GM12875 (cell line): ENCODE results near the gene ZNF778.
"Not testable (repeated sequence)": the region's sequence is repeated elsewhere in the genome, so short reads cannot be mapped to it uniquely, and the experiment has no call there.

Experiments used
- H3K4me3 ChIP-seq: one replicate; pipeline ENCODE4 v1.5.1; 2011; ENCODE audit warnings: low read depth, low read length, control low read depth
- CTCF ChIP-seq: IDR thresholded peaks from 2 replicates; pipeline ENCODE4 v1.5.1; 2011; ENCODE audit warnings: low read depth, mild to moderate bottlenecking, control low read depth, inconsistent platforms, low read length, moderate library complexity, borderline replicate concordance; ENCODE audit not compliant: insufficient read depth

Gene ZNF778

GRCh38 chr16:89183975-89184676 is 33.4 kb upstream of the ZNF778 start:
- H3K4me3 ChIP-seq, result no peak overlapping the region
- TF ChIP-seq CTCF, result no peak

DNA sequence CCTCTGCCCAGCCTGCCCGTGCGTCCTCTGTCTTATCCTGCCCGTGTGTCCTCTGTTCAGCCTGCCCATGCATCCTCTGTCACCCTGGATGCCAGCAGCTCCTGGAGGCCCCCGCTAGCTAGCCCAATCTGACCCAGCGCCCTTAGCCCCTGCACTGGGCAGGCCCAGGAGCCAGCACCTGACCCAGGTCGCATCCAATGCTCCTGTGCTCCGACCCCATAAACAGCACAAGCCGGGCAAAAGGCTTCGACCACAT is 32.9 kb upstream of the ZNF778 start:
- no peak for TF ChIP-seq CTCF
- no peak overlapping the region for H3K4me3 ChIP-seq

DNA sequence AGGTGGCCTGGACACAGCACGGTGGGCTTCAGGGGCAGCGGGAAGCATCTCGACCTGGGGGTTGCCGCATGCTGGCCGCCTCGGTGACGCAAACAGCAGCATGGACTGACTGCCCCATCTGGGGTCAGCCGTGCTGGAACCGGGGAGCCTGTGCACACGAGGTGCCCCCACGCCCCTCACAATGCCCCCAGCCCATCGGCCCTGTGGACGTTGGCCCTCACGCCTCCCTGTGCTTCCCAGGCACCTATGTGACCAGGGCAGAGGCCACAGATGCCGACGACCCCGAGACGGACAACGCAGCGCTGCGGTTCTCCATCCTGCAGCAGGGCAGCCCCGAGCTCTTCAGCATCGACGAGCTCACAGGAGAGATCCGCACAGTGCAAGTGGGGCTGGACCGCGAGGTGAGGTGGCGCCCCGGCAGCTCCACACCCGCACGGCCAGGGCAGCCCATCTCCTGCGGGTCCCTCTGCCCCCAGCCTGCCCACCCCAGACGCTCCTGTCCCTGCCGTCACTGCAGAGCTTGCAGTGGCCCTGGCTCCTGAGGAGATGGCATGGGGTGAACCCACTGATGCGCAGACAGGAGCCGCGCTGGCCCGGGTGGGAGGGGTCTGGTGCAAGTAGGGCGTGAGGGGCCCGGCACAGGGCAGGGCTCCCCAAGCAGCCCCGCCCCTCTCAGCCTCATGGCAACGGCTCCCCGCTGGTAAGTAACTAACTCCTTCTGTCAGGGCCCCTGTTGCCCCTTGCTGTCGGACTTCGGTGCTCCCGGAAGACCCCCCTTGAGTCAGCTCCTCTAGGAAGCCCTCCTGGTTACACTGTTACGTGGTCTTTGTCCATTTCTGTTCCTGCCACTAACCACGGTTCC is 32.3 kb upstream of the ZNF778 start:
- H3K4me3 ChIP-seq, result no peak overlapping the region
- TF ChIP-seq CTCF, result no peak

DNA sequence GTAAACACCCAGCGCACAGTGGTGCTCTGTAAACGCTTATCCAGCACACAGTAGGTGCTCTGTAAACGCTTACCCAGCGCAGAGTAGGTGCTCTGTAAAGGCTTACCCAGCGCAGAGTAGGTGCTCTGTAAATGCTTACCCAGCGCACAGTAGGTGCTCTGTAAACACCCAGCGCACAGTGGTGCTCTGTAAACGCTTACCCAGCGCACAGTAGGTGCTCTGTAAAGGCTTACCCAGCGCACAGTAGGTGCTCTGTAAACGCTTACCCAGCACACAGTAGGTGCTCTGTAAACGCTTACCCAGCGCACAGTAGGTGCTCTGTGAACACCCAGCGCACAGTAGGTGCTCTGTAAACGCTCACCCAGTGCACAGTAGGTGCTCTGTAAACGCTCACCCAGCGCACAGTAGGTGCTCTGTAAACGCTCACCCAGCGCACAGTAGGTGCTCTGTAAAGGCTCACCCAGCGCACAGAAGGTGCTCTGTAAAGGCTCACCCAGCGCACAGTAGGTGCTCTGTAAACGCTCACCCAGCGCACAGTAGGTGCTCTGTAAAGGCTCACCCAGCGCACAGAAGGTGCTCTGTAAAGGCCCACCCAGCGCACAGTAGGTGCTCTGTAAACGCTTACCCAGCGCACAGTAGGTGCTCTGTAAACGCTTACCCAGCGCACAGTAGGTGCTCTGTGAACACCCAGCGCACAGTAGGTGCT is 31.5 kb upstream of the ZNF778 start:
- not testable (repeated sequence) for H3K4me3 ChIP-seq

DNA sequence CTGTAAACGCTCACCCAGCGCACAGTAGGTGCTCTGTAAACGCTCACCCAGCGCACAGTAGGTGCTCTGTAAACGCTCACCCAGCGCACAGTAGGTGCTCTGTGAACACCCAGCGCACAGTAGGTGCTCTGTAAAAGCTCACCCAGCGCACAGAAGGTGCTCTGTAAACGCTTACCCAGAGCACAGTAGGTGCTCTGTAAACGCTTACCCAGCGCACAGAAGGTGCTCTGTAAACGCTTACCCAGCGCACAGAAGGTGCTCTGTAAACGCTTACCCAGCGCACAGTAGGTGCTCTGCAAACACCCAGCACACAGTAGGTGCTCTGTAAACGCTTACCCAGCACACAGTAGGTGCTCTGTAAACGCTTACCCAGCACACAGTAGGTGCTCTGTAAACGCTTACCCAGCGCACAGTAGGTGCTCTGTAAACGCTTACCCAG is 30.9 kb upstream of the ZNF778 start:
- not testable (repeated sequence) for H3K4me3 ChIP-seq

- TF ChIP-seq CTCF, result no peak
- H3K4me3 ChIP-seq, result no peak overlapping the region
Measured at GRCh38 chr16:89187032-89187769, 30.3 kb upstream of the ZNF778 start.

- TF ChIP-seq CTCF, result no peak
- H3K4me3 ChIP-seq, result no peak overlapping the region
Measured at GRCh38 chr16:89187770-89188392, 29.6 kb upstream of the ZNF778 start.

DNA sequence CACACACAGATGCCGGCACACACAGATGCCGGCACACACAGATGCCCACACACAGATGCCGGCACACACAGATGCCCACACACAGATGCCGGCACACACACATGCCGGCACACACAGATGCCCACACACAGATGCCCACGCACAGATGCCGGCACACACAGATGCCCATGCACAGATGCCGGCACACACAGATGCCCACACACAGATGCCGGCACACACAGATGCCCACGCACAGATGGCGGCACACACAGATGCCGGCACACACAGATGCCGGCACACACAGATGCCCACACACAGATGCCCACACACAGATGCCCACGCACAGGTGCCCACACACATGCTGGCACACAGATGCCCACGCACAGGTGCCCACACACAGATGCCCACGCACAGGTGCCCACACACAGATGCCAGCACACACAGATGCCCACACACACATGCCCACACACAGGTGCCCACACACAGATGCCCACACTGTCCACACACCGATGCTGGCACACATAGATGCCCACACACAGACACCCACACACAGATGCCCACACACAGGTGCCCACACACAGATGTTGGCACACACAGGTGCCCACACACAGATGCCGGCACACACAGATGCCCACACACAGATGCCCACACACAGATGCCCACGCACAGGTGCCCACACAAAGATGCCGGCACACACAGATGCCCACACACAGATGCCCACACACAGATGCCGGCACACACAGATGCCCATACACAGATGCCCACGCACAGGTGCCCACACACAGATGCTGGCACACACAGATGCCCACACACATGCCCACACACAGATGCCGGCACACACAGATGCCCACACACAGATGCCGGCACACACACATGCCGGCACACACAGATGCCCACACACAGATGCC is 28.8 kb upstream of the ZNF778 start:
- not testable (repeated sequence) for H3K4me3 ChIP-seq
